Stimulated activated CD4-positive, alpha-beta T cell treated with anti-CD3 and anti-CD28 coated beads, TNF-alpha, amount 100 ng/mL, for 24 hours (primary cell): ENCODE data around the gene GFPT1.

Source experiments
- DNase-seq, 3 experiments: peaks; one replicate each; pipeline ENCODE4 v3.0.0-alpha.2; 2020; ENCODE audit warnings: low read depth in 3 of 3

GFPT1 gene

GRCh38 chr2:69291004-69291650 lies 95.9 kb downstream of the GFPT1 start:
- DNase-seq = no peak

- DNase-seq = no peak
These were observed 98.6 kb downstream of the GFPT1 start for GRCh38 chr2:69288429-69288828.

GRCh38 chr2:69287544-69287943 lies 99.5 kb downstream of the GFPT1 start:
- no peak for DNase-seq

- no peak for DNase-seq
These were observed 101.6 kb downstream of the GFPT1 start for GRCh38 chr2:69285379-69285894.

GRCh38 chr2:69280796-69281412 lies 106.1 kb downstream of the GFPT1 start:
- no peak for DNase-seq

DNA sequence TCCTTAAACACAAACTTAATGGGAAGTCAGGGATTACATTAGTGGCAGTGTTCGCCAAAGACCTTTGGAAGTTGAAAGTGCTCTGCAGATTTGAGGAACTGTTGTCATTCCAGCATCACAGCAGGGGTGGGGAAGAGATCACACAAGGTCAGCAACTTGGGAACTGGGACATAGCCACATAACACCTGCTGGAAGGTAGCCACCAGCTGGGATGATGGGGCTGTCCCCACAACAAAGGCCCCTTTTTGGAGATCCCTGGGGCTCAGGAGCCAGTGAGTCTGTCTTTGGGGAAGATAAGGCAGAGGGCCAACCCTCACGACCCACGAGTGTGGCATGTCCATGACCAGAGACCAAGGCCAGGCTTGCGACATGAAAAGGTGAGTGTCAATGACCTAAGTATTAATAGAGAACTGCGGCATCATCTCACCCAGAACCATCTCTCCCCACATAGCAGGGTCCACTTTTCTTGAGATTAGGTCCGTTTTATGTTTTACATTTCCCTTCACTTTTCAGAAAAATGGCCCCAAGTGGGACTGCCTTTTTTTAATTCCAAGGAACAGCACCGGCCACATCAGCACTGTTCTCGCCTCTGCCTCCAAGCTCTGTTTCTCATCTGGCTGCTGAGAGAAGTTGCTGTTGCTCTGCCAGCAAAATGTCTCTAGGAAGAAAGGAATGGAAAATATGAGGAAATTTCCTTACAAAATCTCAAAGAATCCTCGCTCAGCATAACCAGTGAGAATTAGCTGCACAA lies 106.9 kb downstream of the GFPT1 start:
- DNase-seq = no peak

GRCh38 chr2:69279211-69279610 lies 107.8 kb downstream of the GFPT1 start:
- no peak for DNase-seq

DNA sequence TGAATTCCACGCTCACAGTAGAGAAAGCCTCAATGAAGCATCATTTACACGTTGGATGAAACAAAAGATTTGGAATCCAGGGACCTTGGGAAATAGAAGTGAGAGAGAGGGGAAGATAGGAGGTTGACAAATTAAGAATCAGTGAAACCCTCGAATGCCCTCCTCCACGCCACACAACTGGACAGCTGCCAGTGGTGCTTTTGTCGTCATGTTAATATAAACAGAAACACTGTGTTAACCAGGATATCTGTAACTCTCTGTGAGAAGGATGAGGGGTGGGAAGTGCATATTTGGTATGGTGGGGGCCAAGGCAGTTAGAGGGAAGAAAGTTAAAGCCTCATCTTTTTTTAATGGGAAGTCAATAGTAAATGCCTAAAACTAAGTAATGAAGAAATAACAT lies 108.7 kb downstream of the GFPT1 start:
- no peak for DNase-seq

DNA sequence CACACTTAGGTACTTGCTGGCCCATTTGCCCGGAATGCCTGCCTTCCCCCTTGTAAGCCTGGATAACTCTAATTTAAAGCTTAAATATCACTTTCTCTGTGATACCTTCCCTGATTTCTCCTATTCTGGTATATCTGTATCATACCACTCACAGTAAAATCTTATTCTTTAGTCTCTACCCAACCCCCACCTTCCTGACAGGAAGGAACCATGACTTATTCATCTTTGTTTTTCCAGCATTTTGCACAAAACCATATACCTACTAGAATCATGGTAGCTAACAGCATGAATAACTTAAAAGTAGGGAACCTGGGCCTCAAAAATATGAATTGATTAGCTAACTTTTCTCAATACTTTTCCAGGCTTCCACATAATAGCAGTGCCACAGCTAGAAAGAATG lies 111.5 kb downstream of the GFPT1 start:
- DNase-seq = no peak

DNA sequence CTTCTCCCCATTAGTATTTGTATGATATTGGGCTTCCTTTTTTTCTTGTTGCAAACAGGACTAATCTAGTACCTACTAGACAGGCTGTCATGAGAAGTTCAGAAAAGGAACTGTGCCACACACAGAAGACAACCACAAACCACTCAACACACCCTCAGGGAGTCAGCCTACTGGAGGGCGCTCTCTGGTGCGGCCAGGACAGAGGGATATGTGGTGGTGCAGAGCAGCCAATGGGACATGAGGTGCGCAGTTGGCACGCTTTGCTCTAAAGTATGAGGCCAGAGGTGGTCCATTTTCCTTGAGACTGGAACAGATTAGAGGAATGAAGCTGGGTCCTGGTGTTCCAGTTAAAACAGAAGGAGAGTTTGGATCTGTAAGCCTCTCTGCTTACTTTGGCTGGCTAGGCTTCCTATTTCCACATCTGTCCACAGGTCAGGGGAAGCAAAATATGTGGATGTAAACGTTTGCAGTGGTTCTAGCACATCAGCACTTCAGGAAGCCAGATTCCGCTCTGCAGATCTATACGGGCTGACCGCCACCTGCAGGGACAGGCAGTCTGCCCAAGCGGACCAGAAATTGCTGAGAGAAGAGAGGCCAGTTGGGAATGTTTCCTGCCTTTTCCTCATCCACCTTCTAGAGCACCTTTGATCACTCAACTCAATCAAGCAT lies 114.1 kb downstream of the GFPT1 start:
- no peak for DNase-seq

DNA sequence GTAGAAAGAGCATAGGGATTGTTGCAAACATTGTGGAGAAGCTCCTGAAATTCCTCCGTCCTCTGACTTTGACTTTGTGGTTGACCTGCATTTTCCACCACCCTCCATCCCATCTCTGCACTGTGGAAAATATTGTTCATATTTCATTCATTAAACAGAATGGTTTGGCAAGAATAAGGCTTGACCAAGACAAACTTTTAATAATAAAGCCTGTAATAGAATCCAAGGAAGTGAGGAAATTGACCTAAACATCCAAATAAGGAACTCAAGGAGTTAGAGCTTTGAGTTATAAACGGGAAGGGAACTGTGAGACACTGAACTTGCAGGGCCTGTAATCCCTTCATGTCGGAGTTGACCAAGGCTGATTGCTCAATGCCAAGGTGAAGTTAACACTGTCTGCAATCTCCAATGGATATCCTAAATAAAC lies 115.2 kb downstream of the GFPT1 start:
- DNase-seq = no peak
